Ureter (tissue), 1 donor: ENCODE data around the gene PRKCSH. TPM values are rescaled to one million over a fixed set of nuclear protein-coding genes. Genes with fewer than 3 reads are reported as not detected.
A peak's percentile ranks its signal among the peaks of the same experiment; 100 is the strongest.
"Not testable (repeated sequence)": the region's sequence is repeated elsewhere in the genome, so short reads cannot be mapped to it uniquely, and the experiment has no call there.

ENCODE experiments used
- DNase-seq: peaks from one replicate; pipeline ENCODE4 v3.0.0-alpha.2; 2020; ENCODE audit warnings: low spot score
- total RNA-seq: library from RNA; stranded (reverse); gene quantifications from one replicate; pipeline ENCODE4 v1.2.4, GENCODE V29; 2023
- donor health status: DM: yes; HTN: yes; CAD: no.

The PRKCSH gene
- total RNA-seq, 1 donor from 2014 or later: 267 TPM

DNA sequence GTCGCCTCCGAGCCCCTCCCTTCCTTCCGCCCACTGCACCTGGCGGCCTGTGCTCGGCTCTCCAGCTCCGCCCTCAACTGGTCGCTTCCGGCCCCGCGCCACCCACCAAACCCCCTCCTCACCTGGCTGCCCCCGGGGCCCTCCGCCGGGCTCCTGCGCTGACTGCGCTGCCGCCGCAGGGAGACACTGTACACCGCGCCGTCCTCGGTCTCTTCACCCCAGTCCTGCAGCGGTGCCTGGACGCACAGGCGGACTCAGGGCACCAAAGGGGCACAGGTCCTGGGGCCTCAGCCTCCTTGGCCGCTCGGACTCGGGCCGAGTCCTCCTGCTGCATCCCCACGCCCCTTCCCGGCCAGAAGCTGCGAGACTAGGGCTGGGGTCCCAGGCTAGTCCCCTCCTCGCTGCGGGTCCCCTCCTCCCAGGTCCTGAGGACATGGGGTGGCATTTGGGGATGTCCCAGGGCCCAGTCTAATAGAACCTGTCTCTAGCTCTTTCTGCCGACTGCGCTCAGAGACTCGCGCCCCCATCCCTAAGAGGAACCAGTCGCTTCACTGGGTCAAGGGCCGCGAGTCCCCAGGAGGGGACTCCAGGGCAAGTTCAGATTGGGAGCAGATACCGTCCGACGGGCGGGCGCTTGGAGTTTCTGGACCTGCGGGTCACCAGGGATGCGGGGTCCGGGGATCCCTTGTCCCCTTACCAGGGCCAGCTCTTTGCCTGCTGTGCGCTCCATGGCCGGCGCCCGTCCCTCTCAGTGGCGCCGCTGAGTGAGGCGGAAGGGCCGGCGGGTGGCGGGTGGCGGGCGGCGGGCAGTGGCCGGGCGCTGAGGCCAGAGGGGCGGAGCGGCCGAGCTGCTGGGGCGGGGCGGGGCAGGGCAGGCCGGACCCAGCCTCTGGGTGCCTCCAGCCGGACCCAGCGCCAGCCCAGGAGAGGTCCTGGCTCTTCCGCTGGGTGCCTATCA, 16.6 kb upstream of the PRKCSH start, which contains the start of gene RGL3:
RGL3 (minus strand) TSS at position 766 of the 958 bp plus-strand sequence; CDS start at position 730, 36 bp downstream.
- DNase-seq: no peak

DNA sequence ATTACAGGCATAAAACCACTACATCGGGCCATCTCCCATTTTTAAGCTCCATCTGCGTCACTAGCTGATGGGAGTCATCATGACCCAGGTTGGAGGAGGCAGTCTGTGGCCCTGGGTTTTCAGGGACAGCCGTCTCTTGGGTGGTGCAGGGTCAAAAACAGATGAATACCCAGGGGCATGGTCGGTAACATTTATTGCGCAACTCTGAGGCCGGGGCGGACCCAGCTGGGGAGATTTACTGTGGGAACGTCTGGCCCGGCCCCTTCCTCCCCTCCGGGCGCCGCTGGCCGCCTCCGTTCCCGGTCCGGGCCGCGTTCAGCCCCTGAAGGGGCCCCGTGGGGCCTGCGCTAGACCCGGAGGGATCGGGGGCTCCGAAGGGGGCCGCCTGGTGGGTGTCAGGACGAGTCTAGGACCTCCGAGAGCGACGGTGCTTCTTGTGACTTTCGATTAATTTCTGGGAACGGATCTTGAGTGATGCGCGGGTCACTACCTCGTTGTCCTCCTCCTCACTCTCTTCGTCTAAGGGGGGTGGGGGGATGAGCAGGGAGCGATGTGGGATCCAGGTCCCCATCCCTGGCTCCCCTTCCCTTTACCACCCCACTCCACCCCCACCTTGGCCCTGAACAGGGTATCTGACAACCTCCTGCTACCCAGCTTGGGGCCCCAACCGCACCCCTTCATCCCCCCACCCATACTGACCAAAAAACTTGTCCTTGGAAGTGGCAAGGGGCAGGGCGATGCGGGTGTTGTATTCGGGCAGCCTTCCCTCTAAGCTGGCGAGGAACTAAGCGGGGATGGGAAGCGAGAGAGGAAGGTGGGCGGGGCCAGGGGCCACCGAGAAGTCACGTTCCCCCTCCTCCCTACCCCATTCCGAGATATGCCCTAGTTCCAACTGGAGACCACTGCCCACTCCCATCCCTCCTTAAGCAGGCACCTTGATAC, 14.7 kb upstream of the PRKCSH start:
- no peak for DNase-seq

DNA sequence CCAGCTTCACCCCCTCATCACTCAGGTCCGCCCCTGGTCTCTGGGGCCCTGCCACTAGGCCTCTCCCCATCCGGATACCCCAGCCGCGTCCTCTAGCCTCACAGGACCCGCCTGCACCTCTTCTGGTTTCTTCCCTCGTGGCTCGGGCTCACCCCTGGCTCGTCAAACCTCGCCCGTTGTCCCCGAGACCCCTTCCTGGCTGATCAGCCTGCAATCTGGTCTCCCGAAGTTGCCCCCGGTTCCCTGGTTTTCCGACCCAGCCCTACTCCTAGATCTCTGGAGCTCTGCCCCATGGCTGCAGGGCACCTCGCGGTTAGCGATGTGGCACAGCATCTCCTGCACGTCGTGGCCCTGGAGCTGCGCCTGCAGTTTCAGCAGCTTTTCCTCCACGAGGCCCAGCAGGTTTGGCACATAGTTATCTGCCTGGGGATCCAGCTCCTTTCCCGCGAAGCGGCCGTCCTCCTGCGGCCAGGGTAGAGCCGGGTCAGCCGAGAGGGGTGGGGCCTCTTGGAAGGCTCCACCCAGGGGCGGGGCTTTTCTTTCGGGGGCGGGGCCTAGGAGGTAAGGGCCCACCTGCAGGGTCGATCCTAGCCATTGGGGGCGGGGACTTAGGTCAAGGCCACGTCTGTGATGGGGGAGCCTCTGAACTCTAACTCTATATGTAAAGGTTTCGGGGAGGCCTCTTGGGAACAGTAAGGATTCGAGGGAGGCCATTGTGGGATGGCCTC, 13.9 kb upstream of the PRKCSH start:
- DNase-seq: peak; percentile 65

DNA sequence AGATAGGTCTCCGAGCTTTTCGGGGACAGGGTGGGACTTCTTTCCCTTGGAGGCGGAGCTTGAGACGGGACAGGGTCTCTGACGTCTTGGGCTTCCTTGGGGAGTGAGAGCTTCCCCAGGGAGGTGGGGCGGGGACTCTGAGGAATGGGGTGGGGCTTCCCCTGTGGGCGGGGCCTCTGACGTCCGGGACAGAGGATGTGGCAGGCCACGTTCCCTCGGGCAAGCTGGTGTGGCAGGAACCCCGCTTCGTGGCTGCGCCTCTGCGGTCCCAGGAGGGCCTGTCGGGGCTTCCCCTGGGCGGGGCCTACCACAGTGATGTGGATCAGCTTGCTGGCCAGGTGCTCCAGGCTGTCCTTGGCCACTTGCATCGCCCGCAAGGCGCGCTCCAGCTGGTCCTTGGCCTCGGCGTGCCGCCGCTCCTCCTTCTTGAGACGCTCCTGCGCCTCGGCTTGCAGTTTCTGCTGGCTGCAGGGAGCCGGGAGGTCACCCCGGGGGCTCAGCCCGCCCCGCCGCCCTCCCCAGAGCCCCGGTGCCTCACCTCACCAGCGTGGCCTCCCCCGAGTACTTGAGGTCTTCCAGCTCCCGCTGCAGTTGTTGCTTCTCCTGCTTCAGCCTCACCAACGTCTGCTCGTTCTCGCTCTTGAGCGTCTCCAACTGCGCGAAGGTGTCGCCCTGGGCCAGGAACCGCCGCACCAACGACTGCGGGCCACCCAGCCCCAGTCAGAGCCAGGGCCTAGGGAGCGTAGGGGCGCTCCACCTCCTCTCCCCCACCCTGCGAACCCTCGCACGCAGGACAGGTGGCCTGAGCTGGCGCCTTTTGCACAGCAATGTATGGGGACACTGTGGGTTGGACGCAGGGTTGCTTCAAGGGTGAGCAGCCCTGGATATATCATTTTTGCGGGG, 13.0 kb upstream of the PRKCSH start:
- DNase-seq: peak; percentile 87

DNA sequence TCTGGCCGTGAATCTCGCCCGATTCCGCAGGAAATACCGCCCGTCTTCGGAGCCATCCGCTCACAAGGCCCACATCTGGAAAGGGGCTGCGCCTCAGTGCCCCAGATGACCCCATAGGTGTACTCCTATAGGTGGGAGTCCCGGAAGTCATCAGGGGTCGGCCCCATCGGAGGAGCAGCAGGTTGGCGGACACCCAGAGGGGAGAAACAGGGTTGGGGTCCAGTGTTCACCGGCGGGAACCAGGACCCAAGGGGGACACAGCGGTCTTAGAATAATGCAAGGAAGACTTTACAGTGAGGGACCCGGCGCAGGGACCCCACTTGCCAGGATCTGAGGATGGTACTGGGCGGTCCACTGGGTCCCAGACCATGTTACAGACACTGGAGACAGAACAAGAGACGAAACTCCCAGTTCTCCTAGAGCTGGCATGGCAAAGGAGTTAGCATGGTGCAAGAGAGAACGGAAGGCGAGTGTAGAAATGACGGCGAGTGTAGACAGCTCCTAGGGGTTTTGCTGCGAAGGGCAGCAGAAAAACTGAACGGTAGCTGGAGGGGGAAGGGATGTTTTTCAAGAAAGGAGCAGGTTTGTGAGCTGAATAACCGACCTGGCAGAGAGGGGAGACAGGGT, 12.2 kb upstream of the PRKCSH start:
- no peak for DNase-seq

DNA sequence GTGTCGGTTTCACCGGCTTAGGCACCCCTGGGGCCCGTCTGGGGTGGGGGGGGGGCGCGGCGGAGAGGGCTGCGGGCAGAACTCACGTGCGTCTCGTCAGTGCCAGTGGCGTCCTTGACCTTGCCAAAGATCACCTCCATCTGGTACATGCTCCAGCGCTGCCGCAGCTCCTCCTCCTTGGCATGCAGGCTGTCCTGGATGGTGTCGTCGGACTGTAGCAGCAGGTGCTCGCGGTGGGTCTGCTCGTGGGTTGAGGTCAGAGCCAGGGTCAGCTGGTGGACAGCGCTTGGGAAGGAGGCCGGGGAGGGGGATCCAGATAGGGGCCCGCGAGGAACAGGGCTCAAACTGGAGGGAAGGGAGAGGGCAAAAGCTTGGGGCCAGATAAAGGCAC, 11.6 kb upstream of the PRKCSH start:
- DNase-seq: no peak

DNA sequence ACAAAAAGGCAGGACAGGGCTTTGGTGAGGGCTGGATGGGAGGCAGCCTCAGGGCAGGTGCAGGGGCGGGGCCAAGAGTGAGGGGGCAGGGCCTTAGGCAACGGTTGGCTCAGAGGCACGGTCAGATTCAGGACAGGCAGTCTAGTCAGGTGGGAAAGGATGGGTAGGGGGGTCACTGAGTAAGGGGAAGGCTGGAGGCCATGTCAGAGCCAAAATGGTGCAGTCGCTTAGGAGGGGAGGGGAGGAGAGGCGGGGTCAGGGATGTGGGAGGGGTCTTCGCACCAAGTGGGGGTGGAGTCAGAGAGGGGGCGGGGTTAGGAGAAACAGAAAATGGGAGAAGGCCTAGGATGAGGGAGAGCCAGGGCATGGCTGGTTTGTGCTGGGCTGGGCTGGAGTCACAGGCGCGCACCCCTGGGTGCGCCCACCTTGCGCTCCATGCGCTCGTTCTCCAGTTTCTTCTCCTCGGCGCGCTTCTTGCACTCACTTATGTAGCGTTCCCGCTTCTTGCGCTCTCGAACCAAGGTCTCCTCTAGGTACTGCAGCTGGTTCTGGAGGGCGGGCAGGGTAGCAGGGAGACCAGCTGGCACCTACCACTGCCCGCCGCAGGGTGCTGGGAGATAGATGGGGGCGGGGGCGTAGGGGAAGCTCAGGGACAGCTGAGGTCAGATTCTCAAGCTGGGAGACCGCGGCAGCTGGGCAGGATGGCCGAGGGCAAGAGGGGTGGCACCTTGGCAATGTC, 9.5 kb upstream of the PRKCSH start:
- no peak for DNase-seq

DNA sequence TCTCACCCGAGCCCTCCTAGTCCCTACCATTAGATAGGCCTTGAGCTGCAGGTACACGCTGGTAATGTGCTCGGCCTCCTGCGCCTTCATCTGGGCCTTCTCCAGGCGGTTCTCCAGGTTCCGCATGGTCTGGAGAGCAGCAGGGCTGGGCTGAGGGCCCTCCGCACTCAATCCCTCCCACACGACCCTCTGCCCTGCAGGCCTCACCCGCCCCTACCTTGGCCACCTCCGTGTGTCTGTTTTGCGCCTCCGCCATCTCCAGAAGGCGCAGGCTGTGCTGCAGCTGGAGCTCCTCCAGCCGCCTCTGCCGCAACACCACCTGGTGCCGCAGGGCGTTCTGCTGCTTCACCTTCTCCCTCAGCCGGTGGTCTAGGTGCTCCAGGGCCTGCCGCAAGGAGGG, 8.8 kb upstream of the PRKCSH start:
- no peak for DNase-seq

DNA sequence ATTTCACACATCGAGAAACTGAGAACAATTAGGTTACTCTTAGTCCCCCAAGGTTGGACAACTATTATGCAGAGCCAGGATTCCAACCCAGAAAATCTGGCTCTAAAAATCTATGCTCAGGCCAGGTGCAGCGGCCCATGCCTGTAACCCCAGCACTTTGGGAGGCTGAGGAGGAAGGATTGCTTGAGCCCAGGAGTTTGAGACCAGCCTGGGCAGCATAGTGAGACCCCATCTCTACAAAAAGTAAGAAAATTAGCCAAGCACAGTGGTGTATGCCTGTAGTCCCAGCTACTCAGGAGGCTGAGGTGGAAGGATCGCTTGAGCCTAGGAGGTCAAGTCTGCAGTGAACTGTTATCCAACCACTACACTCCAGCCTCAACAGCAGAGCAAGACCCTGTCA, 1.9 kb upstream of the PRKCSH start:
- DNase-seq: not testable (repeated sequence)

DNA sequence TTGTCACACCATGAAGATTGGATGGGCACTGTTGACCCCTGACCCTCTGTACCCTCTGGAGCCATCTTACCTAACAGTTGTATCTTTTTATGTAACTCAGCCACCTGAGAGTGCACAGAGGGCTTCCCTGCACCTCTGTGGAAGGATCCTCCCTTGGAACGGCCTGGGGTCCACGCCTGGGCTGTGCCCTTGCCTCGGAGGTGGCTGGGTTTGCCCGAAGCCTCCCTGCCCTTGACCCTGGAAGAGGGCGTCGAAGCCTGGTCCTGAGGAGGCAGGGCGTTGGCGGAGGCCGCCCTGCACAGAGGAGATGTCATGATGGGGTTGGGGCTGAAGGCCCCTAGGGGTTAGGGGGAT, 755 bp upstream of the PRKCSH start:
- no peak for DNase-seq

DNA sequence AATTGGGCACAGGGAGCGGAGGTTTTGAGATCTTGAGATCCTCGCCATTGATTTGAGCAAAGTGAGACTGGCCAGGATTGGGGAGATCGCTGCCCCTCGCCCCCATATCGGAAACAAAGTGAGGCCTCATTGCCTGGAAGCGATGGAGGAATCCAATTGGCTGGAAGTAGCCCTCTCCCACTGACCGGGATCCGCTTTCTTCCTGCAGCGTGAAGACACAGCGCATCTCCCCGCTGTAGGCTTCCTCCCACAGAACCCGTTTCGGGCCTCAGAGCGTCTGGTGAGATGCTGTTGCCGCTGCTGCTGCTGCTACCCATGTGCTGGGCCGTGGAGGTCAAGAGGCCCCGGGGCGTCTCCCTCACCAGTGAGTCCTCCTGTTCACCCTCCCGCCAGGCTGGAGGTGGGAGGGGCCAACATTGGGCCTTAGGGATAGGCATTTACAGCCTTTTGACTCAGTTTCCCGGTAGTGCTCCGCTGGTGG, 438 bp downstream of the PRKCSH start:
- no peak for DNase-seq

DNA sequence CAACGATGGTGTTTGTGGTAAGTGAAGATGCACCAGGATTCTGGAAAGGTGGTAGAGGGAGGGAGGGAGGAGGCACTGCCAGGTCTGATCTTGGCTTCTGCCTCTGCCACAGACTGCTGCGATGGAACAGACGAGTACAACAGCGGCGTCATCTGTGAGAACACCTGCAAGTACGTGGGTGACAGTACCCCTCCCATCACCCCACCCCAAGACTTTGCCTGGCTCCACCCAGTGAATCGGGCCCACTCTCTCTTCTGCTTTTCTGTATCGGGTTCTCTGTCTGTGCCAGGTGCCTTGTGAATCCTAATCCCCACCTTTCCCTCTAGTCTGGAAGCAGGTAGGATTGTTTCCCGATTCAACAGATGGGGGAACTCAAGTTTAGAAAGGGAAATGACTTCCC, 2.5 kb downstream of the PRKCSH start:
- no peak for DNase-seq

DNA sequence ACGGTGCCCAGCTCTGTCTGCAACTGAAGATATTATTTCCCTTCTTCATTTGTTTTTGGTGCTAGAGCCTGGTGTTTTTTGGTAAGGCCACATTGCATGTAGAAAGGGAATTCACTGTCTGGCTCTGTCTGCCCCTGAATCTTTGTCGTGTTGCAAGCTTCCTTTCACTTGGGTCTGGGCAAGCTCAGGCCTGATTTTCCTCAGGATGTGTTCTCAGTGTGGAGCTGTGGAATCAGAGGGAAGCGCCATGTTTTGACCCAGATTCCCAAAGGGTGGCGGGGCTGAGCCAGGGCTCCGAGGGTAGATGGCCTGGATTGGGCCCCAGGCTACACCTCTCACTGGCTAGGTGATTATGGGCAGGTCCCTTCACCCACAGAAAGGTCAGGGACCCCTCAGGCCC, 8.6 kb downstream of the PRKCSH start:
- DNase-seq: no peak

DNA sequence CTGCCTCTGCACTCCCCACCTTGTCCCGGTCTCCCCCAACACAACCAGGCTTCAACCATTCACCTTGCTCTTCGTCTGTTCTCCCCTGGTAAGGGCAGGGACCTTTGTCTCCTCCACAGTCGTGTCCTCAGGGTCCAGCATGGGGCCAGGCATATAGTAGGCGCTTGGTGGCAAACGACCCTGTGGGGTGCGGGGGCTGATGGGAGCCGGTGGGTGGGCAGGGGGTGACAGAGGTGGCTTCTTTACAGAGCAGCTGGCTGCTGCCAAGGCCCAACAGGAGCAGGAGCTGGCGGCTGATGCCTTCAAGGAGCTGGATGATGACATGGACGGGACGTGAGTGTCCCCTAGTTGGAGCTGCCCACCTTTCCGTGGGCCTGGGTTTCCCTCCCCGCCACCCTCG, 9.7 kb downstream of the PRKCSH start:
- no peak for DNase-seq

DNA sequence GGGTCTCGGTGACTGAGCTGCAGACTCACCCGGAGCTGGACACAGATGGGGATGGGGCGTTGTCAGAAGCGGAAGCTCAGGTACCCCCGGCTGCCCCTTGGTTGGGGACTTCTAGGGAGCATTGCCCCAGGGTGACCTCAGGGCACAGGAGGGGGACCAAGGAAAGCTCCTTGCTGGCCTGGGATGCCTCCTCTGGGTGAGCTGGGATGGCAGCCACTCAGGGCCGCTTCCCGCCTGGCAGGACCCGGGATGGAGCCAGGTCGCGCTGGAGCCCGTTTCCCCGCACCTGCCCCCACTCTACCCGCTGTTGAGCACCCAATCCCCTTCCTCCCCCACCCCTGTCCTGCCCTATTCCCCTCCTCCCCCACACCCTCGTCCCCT, 10.8 kb downstream of the PRKCSH start:
- DNase-seq: no peak

DNA sequence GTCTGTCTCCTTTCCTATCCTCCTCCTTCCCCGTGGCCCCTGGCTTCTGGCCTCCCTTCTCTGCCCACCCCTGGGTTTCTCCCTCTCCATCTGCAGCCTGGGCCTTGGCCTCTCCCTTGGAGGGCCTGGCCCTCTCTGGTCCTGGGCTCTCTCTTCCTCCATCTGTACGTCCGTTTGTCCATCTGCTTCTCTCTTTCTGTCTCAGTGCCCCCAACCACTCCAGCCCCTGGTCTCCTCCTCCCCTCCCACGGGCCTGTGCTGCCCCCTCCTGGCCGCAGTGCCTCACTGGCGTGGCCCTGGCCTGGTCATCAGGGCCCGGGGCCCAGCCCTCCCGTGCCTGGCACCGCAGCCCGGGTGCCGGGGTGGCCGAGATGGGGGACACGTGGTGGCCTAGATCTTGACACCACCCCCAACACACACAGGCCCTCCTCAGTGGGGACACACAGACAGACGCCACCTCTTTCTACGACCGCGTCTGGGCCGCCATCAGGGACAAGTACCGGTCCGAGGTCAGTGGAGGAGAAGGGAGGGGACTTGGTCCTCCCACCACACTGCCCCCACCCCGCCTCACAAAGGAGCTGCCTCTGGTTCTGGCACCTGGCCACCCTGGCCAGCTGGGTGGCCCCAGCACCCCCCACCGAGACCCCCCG, 11.3 kb downstream of the PRKCSH start:
- DNase-seq: no peak

DNA sequence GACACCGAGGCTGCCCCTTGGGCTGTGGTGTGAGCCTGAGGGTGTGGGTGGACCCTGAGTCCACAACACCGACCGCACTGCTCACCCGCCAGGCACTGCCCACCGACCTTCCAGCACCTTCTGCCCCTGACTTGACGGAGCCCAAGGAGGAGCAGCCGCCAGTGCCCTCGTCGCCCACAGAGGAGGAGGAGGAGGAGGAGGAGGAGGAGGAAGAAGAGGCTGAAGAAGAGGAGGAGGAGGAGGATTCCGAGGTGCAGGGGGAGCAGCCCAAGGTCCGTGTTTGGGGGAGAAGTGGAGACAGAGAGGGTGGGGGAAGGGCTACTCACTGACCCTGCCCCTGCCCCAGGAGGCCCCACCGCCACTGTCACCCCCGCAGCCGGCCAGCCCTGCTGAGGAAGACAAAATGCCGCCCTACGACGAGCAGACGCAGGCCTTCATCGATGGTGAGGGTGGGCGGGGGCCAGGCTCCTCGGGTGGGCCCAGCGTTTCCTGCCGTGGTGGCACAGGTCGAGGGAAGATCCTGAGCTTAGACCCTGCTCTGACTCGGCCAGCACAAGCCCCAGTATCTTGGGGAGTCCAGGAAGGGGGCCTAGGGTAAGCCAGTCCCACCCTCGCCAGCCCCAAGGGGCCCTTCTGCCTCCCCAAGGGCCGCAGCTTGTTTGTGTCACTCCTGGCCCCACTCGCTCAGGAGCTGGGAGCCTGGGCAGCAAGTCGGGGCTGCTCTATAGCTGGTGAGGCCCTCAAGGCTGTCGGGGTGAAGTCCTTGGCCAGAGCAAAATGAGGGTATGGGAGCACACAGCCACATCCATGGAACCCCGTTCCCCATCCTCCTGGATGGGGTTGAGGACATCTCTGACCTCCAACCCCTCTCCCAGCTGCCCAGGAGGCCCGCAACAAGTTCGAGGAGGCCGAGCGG, 12.2 kb downstream of the PRKCSH start:
- no peak for DNase-seq

DNA sequence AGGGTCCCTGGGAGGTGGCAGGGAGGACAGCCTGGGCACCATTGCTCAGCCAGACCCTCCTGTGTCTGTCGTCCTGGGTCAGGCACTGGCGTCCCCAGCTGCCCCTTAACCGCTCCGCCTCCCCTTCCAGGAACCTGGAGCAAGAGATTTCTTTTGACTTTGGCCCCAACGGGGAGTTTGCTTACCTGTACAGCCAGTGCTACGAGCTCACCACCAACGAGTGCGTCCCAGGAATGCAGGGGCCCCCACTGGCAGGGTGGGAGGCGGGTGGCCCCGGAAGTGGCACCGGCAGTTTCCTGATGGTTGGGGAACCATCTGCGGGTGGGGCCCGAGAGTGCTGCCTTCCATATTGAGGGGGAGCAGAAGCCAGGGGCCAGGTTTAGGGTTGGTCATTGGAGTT, 13.0 kb downstream of the PRKCSH start:
- no peak for DNase-seq
